HG02759 (cell line): ENCODE measurements around the gene CAMKMT.

Experiments used
- ATAC-seq: cut with Tn5 transposase; IDR thresholded peaks from one replicate; pipeline ENCODE4 v1.9.1; 2021; ENCODE audit warnings: mild to moderate bottlenecking, moderate library complexity; ENCODE audit not compliant: unreplicated experiment

The CAMKMT gene

GRCh38 chr2:44766777-44767176 lies 405.0 kb downstream of the CAMKMT start:
- no peak for ATAC-seq

GRCh38 chr2:44767691-44768090 lies 405.9 kb downstream of the CAMKMT start:
- ATAC-seq, result no peak

GRCh38 chr2:44768438-44769236 lies 406.9 kb downstream of the CAMKMT start:
- ATAC-seq, result no peak

- ATAC-seq, result no peak
These were observed 407.7 kb downstream of the CAMKMT start for GRCh38 chr2:44769349-44770011.

- no peak for ATAC-seq
These were observed 408.8 kb downstream of the CAMKMT start for GRCh38 chr2:44770221-44771195.

GRCh38 chr2:44771522-44771921 lies 409.8 kb downstream of the CAMKMT start:
- ATAC-seq, result no peak

- ATAC-seq, result no peak
These were observed 410.4 kb downstream of the CAMKMT start for GRCh38 chr2:44772131-44772530.

GRCh38 chr2:44772669-44773378 lies 411.1 kb downstream of the CAMKMT start:
- no peak for ATAC-seq

GRCh38 chr2:44774826-44775492 lies 413.2 kb downstream of the CAMKMT start:
- no peak for ATAC-seq

GRCh38 chr2:44777036-44777435 lies 415.3 kb downstream of the CAMKMT start:
- ATAC-seq, result no peak

- ATAC-seq, result no peak
These were observed 415.8 kb downstream of the CAMKMT start for GRCh38 chr2:44777537-44777936.

- peak; percentile 56 for ATAC-seq
These were observed 416.5 kb downstream of the CAMKMT start for GRCh38 chr2:44778221-44778654.

- peak; percentile 97 for ATAC-seq
These were observed 417.1 kb downstream of the CAMKMT start for GRCh38 chr2:44778671-44779476.

- ATAC-seq, result no peak
These were observed 418.0 kb downstream of the CAMKMT start for GRCh38 chr2:44779793-44780192.

- no peak for ATAC-seq
These were observed 418.7 kb downstream of the CAMKMT start for GRCh38 chr2:44780406-44780805.

- ATAC-seq, result no peak
These were observed 423.7 kb downstream of the CAMKMT start for GRCh38 chr2:44785433-44785832.

GRCh38 chr2:44786045-44786816 lies 424.5 kb downstream of the CAMKMT start:
- no peak for ATAC-seq

- no peak for ATAC-seq
These were observed 425.1 kb downstream of the CAMKMT start for GRCh38 chr2:44786817-44787214.
